DMS79 treated with DMSO at 0.1 percent for 48 hours (cell line): ENCODE results near the gene FBXL15.

Source experiments
- DNase-seq: peaks from one replicate; lab custom pipeline; 2025; lab: John Stamatoyannopoulos, UW

Gene FBXL15

GRCh38 chr10:102398172-102399020 lies 22.2 kb upstream of the FBXL15 start:
- no peak for DNase-seq

DNA sequence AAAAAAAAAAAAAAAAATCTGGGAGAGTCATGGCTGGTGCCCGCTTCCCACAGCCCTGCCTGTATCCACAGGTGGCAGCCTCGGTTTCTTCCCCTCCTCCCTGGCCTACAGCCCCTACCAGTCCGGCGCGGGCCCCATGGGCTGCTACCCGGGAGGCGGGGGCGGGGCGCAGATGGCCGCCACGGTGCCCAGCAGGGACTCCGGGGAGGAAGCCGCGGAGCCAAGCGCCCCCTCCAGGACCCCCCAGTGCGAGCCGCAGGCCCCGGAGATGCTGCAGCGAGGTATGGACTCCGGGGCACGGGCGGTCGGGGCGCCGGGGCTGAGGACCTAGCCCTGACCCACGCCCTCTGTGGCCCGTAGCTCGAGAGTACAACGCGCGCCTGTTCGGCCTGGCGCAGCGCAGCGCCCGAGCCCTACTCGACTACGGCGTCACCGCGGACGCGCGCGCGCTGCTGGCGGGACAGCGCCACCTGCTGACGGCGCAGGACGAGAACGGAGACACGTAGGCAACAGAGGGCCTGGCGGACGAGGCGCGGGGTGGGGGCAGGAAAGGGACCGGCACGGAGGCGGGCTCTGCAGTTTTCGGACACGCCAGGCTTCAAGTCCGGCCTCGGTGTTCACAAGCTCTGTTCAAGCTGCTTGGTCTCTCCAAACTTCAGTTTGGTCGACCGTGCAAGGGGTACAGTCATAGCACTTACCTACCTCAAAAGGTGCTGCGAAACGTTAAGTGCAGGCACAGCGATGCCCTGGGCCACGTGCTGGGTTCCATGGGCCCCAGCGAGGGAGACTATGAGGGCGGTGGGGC lies 21.2 kb upstream of the FBXL15 start:
- peak; percentile 61 for DNase-seq

- peak; percentile 7 for DNase-seq
Observed at GRCh38 chr10:102400076-102400475, 20.6 kb upstream of the FBXL15 start.

DNA sequence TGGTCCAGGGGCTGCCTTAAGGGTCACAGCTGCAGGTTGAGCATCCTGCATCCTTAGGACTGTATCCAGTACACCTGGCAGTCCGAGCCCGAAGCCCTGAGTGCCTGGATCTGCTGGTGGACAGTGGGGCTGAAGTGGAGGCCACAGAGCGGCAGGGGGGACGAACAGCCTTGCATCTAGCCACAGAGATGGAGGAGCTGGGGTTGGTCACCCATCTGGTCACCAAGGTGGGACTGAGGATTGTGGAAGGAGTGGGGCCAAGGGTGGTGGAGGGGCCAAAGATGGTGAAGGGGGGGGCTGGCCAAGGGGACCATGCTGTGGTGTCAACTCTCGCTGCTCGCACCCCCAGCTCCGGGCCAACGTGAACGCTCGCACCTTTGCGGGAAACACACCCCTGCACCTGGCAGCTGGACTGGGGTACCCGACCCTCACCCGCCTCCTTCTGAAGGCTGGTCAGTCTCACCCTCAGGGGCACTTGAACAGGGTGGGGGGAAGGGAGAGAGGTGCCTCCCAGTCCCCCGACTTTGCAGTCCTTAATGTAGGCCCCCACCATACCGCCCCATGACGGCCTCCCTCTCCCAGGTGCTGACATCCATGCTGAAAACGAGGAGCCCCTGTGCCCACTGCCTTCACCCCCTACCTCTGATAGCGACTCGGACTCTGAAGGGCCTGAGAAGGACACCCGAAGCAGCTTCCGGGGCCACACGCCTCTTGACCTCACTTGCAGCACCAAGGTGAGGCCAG lies 19.9 kb upstream of the FBXL15 start:
- DNase-seq = no peak

DNA sequence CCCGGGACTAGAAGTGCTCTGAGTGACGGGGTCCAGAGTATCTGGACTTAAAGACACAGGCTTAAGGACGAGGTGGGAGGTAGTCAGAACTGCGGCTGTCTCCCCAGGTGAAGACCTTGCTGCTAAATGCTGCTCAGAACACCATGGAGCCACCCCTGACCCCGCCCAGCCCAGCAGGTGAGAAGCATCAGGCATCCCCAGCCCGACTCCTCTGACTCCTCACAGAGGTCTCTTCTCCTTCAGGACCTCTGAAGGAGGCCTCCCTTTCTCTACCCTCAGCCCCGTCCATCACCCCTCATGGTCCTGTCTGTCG lies 19.3 kb upstream of the FBXL15 start:
- no peak for DNase-seq

DNA sequence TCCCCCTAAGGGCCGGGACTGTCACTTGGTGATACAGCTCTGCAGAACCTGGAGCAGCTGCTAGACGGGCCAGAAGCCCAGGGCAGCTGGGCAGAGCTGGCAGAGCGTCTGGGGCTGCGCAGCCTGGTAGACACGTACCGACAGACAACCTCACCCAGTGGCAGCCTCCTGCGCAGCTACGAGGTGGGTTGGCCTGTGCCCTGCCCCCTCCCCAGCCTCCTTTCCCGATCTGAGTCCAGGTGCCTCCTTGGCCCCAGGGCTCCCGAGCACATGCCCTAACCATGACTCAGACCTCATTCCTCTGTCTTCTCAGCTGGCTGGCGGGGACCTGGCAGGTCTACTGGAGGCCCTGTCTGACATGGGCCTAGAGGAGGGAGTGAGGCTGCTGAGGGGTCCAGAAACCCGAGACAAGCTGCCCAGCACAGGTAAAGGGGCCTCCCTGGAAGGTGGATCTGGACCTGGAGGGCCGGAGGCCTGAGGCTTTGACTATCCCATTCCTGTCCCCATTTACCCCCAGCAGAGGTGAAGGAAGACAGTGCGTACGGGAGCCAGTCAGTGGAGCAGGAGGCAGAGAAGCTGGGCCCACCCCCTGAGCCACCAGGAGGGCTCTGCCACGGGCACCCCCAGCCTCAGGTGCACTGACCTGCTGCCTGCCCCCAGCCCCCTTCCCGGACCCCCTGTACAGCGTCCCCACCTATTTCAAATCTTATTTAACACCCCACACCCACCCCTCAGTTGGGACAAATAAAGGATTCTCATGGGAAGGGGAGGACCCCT lies 18.7 kb upstream of the FBXL15 start:
- no peak for DNase-seq

DNA sequence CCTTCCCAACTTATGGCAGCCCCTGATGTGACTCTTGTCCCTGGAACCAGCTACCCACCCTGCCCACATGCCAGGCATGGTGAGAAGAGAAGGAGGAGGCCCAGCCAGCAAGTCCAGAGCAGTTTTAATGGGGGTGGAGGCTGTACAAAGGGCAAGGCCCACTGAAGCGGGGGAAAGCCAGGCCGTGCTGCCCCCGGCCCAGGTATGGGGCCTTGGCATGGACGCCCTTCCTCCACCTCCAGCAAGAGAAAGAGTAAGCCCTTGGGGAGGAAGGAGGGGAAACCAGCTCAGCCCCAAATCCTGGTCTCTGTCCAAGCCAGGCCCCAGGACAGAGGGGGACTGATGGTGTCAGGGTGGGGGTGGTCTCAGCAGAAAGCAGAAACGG lies 18.1 kb upstream of the FBXL15 start:
- DNase-seq = no peak

- DNase-seq = no peak
Observed at GRCh38 chr10:102403115-102403514, 17.5 kb upstream of the FBXL15 start.

GRCh38 chr10:102404361-102405107 lies 16.1 kb upstream of the FBXL15 start:
- no peak for DNase-seq

DNA sequence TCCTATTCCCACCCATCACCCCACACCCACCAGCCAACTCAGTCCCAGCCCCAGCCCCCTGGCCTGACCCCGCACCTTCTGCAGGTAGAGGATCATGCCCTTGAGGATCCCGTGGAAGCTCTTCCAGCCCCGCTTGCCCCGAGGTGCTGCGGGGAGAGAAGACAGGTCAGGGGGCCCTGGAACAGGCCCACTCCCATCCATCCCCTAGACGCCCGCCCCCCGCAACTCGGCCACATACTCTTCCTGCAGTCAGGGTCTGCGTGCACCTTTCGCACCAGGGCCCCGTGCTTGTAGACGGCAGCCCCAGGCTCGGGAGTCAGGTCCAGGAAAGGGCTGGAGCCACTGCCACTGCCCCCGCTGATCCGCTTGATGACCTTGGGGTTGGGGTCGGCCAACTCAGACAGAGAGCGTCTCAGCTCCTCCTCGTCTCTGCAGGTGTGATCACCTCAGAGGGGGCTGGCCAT lies 15.5 kb upstream of the FBXL15 start:
- DNase-seq = no peak

- no peak for DNase-seq
Observed at GRCh38 chr10:102405632-102406031, 15.0 kb upstream of the FBXL15 start.

GRCh38 chr10:102406815-102407214 lies 13.8 kb upstream of the FBXL15 start:
- no peak for DNase-seq

GRCh38 chr10:102407425-102408130 lies 13.1 kb upstream of the FBXL15 start:
- DNase-seq = no peak

GRCh38 chr10:102408131-102408727 lies 12.4 kb upstream of the FBXL15 start:
- no peak for DNase-seq

DNA sequence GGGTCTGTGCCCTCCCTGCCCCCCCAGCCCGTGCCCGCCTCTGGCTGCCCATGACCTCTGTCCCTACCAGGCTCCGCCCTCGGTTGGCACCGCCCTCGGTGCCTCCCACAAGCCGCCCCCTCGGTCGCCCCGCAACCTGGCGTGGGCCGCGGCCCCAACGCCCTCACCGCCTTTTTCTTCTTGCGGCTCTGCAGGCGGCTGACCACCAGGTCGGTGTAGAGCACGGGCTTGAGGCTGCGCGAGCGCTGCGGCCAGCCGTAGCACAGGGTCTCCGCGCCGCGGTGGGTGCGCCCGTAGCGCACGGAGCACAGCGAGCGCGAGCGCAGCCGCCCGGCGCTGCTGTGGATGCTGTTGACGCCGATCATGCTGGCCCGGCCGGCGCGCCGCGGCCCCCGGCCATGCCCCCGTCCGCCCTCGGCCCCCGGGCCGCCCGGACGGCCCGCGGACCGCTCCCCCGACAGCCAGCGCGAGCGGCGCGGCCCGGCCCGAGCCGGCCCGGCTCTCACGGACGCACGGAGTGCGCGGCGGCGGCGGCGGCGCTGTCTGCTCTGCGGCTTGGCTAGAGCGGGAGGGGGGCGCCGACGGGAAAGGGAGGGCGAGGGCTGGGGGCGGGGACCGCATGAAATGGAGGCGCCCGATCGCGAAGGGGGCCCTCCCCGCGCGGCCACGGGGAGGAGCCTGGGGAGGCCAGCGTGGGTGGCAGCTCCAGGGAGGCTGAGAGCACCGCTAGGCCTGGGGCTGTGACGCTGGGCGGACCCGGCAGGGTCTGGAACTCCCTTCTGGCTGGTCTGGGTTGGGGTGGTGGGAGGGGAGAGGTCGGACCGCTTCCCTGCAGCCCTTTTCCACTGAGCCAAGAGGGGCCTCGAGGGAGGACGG lies 11.7 kb upstream of the FBXL15 start:
- DNase-seq = peak; percentile 7

DNA sequence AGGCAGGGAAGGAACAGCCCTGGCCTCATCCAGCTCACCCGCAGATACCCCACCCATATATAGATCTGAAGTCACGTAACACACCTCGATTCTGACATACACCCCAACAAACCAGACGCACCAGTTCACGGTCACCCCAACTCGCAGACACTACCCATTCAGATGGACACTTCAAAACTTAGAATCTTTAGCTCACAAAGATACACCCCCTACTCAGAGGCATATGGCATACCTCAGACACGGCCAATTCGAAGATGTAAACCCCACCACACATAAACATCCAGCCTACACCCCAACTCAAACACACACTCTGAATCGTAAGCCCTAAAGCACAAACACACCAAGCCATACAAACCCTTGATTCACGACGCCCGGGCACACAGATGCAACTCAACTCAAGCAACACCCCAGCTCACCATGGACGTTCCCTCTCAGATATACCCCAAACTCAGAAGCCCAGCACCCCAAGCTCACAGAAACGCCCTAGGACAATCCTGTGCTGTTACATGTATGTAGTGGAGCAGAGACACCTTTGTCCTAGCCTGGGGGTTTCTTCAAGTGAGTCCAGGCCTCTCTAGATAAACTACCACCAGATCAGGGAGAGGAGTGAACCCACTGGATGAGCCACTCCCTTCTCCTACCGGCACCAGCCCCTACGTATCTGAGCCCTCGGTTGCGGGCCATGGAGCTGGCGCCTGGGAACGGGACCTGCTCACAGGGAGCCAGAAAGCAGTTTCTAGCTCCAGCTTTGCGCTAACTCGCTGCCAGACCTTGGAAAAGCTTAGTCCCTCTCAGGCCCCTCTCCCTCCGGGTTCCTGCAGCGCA lies 10.8 kb upstream of the FBXL15 start:
- DNase-seq = no peak

GRCh38 chr10:102410429-102411073 lies 10.1 kb upstream of the FBXL15 start:
- no peak for DNase-seq
